ENCODE measurements around the gene UBAC1.

UBAC1 gene

GRCh38 chr9:135961277-135961715 lies at the start of gene UBAC1:
UBAC1 (minus strand) TSS chr9:135961373; CDS start chr9:135961162, 211 bp downstream.
- peak; percentile 85 for DNase-seq (ENCODE audit: low read depth in 2 of 2)

- DNase-seq (ENCODE audit: low read depth in 2 of 2): no peak
These were observed 49.6 kb upstream of the UBAC1 start for GRCh38 chr9:136010615-136011361.

- no peak for DNase-seq (ENCODE audit: low read depth in 2 of 2)
These were observed 49.0 kb upstream of the UBAC1 start for GRCh38 chr9:136010176-136010575.

GRCh38 chr9:136009516-136009915 lies 48.3 kb upstream of the UBAC1 start:
- DNase-seq (ENCODE audit: low read depth in 2 of 2): no peak

GRCh38 chr9:136008693-136008997 lies 47.5 kb upstream of the UBAC1 start:
- DNase-seq (ENCODE audit: low read depth in 2 of 2): no peak

GRCh38 chr9:136007934-136008692 lies 46.9 kb upstream of the UBAC1 start:
- no peak for DNase-seq (ENCODE audit: low read depth in 2 of 2)

- DNase-seq (ENCODE audit: low read depth in 2 of 2): no peak
These were observed 46.2 kb upstream of the UBAC1 start for GRCh38 chr9:136007276-136007933.

- DNase-seq (ENCODE audit: low read depth in 2 of 2): no peak
These were observed 45.0 kb upstream of the UBAC1 start for GRCh38 chr9:136006169-136006568.

GRCh38 chr9:136004712-136005111 lies 43.5 kb upstream of the UBAC1 start:
- DNase-seq (ENCODE audit: low read depth in 2 of 2): no peak

GRCh38 chr9:136004219-136004618 lies 43.0 kb upstream of the UBAC1 start:
- DNase-seq (ENCODE audit: low read depth in 2 of 2): no peak

GRCh38 chr9:136003411-136004218 lies 42.4 kb upstream of the UBAC1 start:
- DNase-seq (ENCODE audit: low read depth in 2 of 2): no peak

GRCh38 chr9:136002881-136003280 lies 41.7 kb upstream of the UBAC1 start:
- DNase-seq (ENCODE audit: low read depth in 2 of 2): no peak

GRCh38 chr9:136002215-136002614 lies 41.0 kb upstream of the UBAC1 start:
- no peak for DNase-seq (ENCODE audit: low read depth in 2 of 2)

GRCh38 chr9:136001231-136001630 lies 40.1 kb upstream of the UBAC1 start:
- DNase-seq (ENCODE audit: low read depth in 2 of 2): no peak

- DNase-seq (ENCODE audit: low read depth in 2 of 2): no peak
These were observed 37.4 kb upstream of the UBAC1 start for GRCh38 chr9:135998410-135999071.

GRCh38 chr9:135998016-135998380 lies 36.8 kb upstream of the UBAC1 start:
- no peak for DNase-seq (ENCODE audit: low read depth in 2 of 2)

GRCh38 chr9:135997090-135998015 lies 36.2 kb upstream of the UBAC1 start:
- no peak for DNase-seq (ENCODE audit: low read depth in 2 of 2)

GRCh38 chr9:135995816-135996215 lies 34.6 kb upstream of the UBAC1 start:
- DNase-seq (ENCODE audit: low read depth in 2 of 2): no peak

- DNase-seq (ENCODE audit: low read depth in 2 of 2): no peak
These were observed 33.5 kb upstream of the UBAC1 start for GRCh38 chr9:135994501-135995192.

Data from fibroblast of skin of left quadriceps (primary cell).